ENCODE results near the gene NCOA3.

Gene NCOA3

GRCh38 chr20:47660983-47661700, 159.5 kb downstream of the NCOA3 start:
- Histone ChIP-seq H3K27me3 (replicated peaks) (no peaks in the 10 kb centered on the region), H3K27ac (no peak overlapping the region), H3K36me3 (replicated peaks) (peaks cover 12% of the 10 kb centered on the region), H3K4me3 (ENCODE audit: low read depth, low read length) (no peak overlapping the region)
- TF ChIP-seq CTCF (IDR thresholded peaks at IDR 0.05; ENCODE audit: low read depth, low read length, missing control alignments): no peak
- in situ Hi-C loops (cut with HindIII; ENCODE audit: low pct_ligation_motif_present, low sequenced_read_pairs): no loop called here
- DNase-seq: no peak

- H3K36me3 ChIP-seq (replicated peaks): peaks cover 9% of the 10 kb centered on the region
- DNase-seq: no peak
- in situ Hi-C loops (cut with HindIII; ENCODE audit: low pct_ligation_motif_present, low sequenced_read_pairs): no loop called here
Observed at GRCh38 chr20:47661714-47662113, 160.0 kb downstream of the NCOA3 start.

GRCh38 chr20:47662483-47663353, 161.0 kb downstream of the NCOA3 start:
- peaks cover 9% of the 10 kb centered on the region for H3K36me3 ChIP-seq (replicated peaks)
- DNase-seq: no peak
- no peak overlapping the region for H3K4me3 ChIP-seq (ENCODE audit: low read depth, low read length)
- no peak for TF ChIP-seq CTCF (IDR thresholded peaks at IDR 0.05; ENCODE audit: low read depth, low read length, missing control alignments)
- H3K27ac ChIP-seq: no peak overlapping the region
- in situ Hi-C loops (cut with HindIII; ENCODE audit: low pct_ligation_motif_present, low sequenced_read_pairs): no loop called here
- H3K27me3 ChIP-seq (replicated peaks): no peaks in the 10 kb centered on the region

More at GRCh38 chr20:47661714-47662113, 160.0 kb downstream of the NCOA3 start:
- Histone ChIP-seq H3K4me3 (ENCODE audit: low read depth, low read length) (no peak overlapping the region), H3K27ac (no peak overlapping the region), H3K27me3 (replicated peaks) (no peaks in the 10 kb centered on the region)
- TF ChIP-seq CTCF (IDR thresholded peaks at IDR 0.05; ENCODE audit: low read depth, low read length, missing control alignments): no peak

GRCh38 chr20:47663354-47664067, 161.8 kb downstream of the NCOA3 start:
- Histone ChIP-seq H3K27me3 (replicated peaks) (no peaks in the 10 kb centered on the region), H3K4me3 (ENCODE audit: low read depth, low read length) (no peak overlapping the region), H3K36me3 (replicated peaks) (peaks cover 5% of the 10 kb centered on the region), H3K27ac (no peak overlapping the region)
- peak; percentile 98 for TF ChIP-seq CTCF (IDR thresholded peaks at IDR 0.05; ENCODE audit: low read depth, low read length, missing control alignments)
- in situ Hi-C loops (cut with HindIII; ENCODE audit: low pct_ligation_motif_present, low sequenced_read_pairs): no loop called here
- DNase-seq: peak; percentile 64

- Histone ChIP-seq H3K36me3 (replicated peaks) (peaks cover 5% of the 10 kb centered on the region), H3K27me3 (replicated peaks) (no peaks in the 10 kb centered on the region), H3K27ac (no peak overlapping the region), H3K4me3 (ENCODE audit: low read depth, low read length) (no peak overlapping the region)
- in situ Hi-C loops (cut with HindIII; ENCODE audit: low pct_ligation_motif_present, low sequenced_read_pairs): no loop called here
- no peak for TF ChIP-seq CTCF (IDR thresholded peaks at IDR 0.05; ENCODE audit: low read depth, low read length, missing control alignments)
- DNase-seq: no peak
Observed at GRCh38 chr20:47664068-47664437, 162.4 kb downstream of the NCOA3 start.

Data from brain microvascular endothelial cell (primary cell).